Heart left ventricle (tissue), 13 donors: ENCODE measurements around the gene XRN2.

Experiments used
- CTCF ChIP-seq, 12 donors: fragments of 200-600 bp; sonication (generic) in 4 of 12; IDR thresholded peaks; one replicate each; pipeline versions ENCODE4 v1.5.0 to v1.8.0; 2018 to 2022; ENCODE audit warnings: antibody characterized with exemption in 12 of 12, mild to moderate bottlenecking in 5 of 12
- POLR2A ChIP-seq, 2 donors: fragments of 450-650 bp; IDR thresholded peaks; one replicate each; pipeline ENCODE4 v1.6.1; 2017; ENCODE audit warnings: antibody characterized with exemption in 2 of 2, mild to moderate bottlenecking in 2 of 2, moderate library complexity in 2 of 2
- donor health status: ischemic (EF 13 %, LVEDD 7.1; RV severe dilation, severe dysfunction).
- donor health status: DM: no; HTN: yes; CAD: no.
- donor health status: DM: no; HTN: no; CAD: no.
- donor health status: ischemic (EF 25% LVEDD 6.9; RV normal size, moderate dysfunction).
- donor health status: ischemic (EF 25% LVEDD 5.7; RV mildly dilated, moderate dysfunction).
- donor health status: ischemic (EF 35%, LVEDD 5.7; RV mildly dilated, moderate dysfunction).
- donor health status: nonischemic (EF 11% LVEDD 7.7; RV severe dilation, severe dysfunction).
- donor health status: DM: yes; HTN: yes; CAD: no.
- donor health status: PGD.
- donor health status: ischemic (EF 29% LVEDD 5.4; RV normal size, mild dysfunction).
- donor health status: nonischemic (EF 23%, LVEDD 6.1; RV moderate dilation, normal function).

GRCh38 chr20:21397341-21398108, 94.4 kb downstream of the XRN2 start, which contains the start of gene NKX2-4:
- TF ChIP-seq CTCF (IDR thresholded peaks at IDR 0.05) (no peak), POLR2A (IDR thresholded peaks at IDR 0.05) (no peak)
